HG03575 (cell line): ENCODE results near the gene CASQ2.

Experiments
- ATAC-seq: cut with Tn5 transposase; IDR thresholded peaks from one replicate; pipeline ENCODE4 v1.9.1; 2021; ENCODE audit not compliant: unreplicated experiment, insufficient number of reproducible peaks, low FRiP score; ENCODE audit errors: extremely low read depth

CASQ2 gene

GRCh38 chr1:115768549-115768948 is at the start of gene CASQ2:
Gene CASQ2, minus strand, starts transcription at chr1:115768714. Its CDS starts 173 bp downstream, at chr1:115768541.
- no peak for ATAC-seq

DNA sequence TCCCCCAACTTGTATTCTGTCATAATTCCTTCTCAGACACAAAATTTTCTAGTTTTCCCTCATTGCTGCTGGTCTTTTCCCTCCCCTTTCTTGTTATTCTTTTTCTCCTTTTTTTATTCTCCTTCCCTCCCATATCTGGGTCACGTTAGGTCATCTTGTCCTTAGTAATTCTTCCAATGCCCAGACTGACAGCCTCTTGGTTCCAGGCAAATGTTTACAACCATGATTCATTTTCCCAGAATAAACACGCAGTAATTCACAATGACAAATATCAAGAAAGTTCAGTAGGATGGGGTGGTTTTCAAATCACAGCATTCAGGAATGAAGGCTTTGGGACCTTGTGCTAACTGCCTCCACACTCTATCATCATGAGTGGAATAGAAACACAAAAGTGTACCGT is 47.2 kb upstream of the CASQ2 start:
- no peak for ATAC-seq

DNA sequence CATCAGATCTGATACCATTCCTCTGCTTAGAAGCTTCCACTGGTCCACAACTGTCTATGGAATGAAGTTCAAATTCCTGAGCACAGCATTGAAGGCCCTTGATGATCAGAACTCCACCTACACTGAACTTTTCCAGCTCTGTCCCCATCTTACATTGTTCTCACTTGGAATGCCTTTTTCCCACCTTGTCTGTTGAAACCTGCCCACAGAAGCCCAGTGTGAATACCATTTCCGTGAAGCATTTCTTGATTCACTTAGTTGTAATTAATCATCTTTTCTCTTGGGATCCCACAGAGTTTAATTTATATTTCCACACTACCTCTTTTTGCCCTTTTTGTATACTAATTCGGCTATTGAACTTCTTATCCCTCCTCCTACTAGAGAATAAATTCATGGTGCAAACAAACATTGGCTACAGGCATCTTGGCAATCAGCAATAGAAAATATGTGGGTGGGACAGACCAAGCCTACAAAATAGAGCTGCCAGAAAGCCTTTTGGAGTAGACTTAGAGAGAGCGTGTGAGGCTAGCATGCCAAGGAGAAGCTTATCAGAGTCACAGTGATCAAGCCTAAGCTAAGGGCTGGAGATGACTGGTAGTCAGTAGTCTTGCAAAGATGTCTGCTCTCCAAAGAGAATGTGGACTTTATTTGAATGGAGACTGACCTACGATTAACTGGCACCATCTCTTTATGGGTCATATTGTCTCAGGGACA is 46.3 kb upstream of the CASQ2 start:
- ATAC-seq = no peak

- no peak for ATAC-seq
Observed at GRCh38 chr1:115813727-115814126, 45.2 kb upstream of the CASQ2 start.

GRCh38 chr1:115811140-115811828 is 42.8 kb upstream of the CASQ2 start:
- ATAC-seq = no peak

- no peak for ATAC-seq
Observed at GRCh38 chr1:115810609-115811008, 42.1 kb upstream of the CASQ2 start.

DNA sequence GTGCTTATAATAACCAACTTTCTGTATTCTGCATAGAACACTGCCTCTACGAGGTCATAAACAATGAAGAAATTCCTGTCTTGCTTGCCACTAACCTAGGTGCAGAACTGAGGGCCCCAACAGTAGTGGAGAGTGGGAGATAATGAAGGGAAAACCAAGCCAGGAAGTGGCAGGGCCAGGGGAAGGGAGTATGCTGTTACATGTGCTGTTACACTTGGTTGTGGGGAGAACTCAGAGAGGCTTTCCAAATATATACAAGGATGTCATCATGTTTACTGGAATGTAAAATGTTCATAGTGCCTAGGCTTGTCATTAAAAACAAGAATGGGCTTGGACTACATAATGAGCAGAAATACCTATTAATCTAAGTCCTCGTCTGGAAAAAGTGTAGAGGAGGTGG is 41.3 kb upstream of the CASQ2 start:
- no peak for ATAC-seq

DNA sequence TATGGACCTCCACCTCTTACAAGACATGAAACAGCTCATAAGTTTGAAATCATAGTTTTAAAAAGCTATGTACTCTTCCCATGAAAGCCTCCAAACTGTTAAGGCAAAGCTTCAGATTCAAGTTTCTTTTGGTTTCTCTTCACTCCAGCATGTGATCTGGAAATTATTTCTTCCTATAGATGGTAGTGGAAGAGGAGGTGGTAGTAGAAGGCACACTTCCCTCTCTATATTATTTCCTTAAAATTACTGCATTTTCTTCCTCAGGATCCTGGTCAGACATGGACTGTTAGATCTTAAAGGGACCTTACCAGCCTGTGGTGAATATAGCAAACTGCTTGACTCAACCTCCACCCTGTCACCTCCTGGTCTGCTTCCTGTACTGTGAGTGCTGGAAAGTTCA is 40.6 kb upstream of the CASQ2 start:
- ATAC-seq = no peak

GRCh38 chr1:115807723-115808122 is 39.2 kb upstream of the CASQ2 start:
- ATAC-seq = no peak

- ATAC-seq = no peak
Observed at GRCh38 chr1:115805597-115805996, 37.1 kb upstream of the CASQ2 start.

- ATAC-seq = no peak
Observed at GRCh38 chr1:115802416-115802815, 33.9 kb upstream of the CASQ2 start.

DNA sequence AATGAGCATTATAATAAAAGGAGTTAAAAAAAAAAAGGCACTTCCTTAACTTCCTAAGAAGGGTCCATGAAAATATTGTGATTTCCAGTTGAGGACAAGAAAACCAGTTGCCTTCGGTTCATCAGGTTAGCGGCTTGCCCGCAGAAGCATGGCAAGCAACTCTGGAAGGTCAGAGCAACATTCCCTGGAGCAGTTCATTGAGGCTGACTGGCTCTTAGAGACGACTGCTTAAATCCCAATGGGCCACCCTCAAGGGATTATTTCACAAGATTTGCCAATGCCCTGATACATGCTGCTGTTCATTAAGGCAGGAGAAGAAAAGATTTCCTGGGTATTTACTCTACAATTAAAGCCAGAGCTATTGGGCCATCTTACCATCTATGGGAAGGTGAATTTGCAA is 29.0 kb upstream of the CASQ2 start:
- no peak for ATAC-seq

- ATAC-seq = no peak
Observed at GRCh38 chr1:115796897-115797296, 28.4 kb upstream of the CASQ2 start.

GRCh38 chr1:115796036-115796435 is 27.5 kb upstream of the CASQ2 start:
- ATAC-seq = no peak

- ATAC-seq = no peak
Observed at GRCh38 chr1:115794976-115795639, 26.6 kb upstream of the CASQ2 start.

DNA sequence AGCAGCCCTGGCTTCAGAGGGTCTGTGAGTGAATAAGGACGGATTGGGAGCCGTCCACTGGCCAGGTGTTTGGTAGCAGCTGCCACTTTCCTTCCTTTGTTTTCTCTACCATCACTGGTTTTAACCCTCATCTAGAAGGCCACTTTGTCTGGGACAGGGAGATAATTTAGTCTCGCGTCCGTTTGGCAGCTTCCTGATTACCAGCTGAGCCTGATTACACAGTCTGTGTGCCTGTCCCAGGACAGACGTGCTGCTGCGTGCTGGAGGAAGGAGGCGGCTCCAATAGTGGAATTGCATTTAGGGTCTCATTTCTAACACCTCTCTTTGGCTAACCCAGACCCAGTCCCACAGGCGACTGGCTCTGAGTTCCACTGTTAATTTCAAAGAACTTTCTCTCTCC is 24.6 kb upstream of the CASQ2 start:
- no peak for ATAC-seq

GRCh38 chr1:115791816-115792215 is 23.3 kb upstream of the CASQ2 start:
- no peak for ATAC-seq

GRCh38 chr1:115790846-115791245 is 22.3 kb upstream of the CASQ2 start:
- ATAC-seq = no peak

- no peak for ATAC-seq
Observed at GRCh38 chr1:115790356-115790755, 21.8 kb upstream of the CASQ2 start.

DNA sequence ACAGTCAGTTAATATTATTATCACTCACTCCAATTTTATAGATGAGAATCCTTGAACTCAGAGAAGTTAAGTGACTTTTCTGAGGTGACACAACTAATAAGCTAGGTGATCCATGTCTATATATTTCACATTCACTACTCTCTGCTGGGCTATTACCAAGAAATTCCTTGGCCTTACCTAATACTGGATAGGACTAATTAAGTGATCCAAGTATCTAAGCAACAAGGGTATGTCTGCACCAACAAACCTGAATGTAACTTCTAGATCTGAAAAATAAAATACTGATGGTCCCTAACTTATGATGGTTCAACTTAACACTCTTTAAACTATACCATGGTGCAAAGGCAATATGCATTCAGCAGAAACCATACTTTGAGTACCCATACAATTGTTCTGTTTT is 14.8 kb upstream of the CASQ2 start:
- ATAC-seq = no peak
